Chondrocyte (in vitro differentiated cells): ENCODE measurements around the gene ST6GALNAC6. TPM values are rescaled to one million over a fixed set of nuclear protein-coding genes. Genes with fewer than 3 reads are reported as not detected.

Experiments used
- DNase-seq: peaks from one replicate; pipeline ENCODE4 v3.0.0; 2021; ENCODE audit warnings: mixed read lengths, low spot score
- H3K27ac Mint-ChIP-seq: one replicate; pipeline ENCODE4 v1.8.0; 2021; ENCODE audit warnings: mild to moderate bottlenecking, moderate library complexity, mixed read lengths; ENCODE audit not compliant: unreplicated experiment
- H3K27me3 Mint-ChIP-seq: 2 replicates; pipeline ENCODE4 v1.8.0; 2021; ENCODE audit warnings: low read depth, mixed read lengths
- H3K36me3 Mint-ChIP-seq: 2 replicates; pipeline ENCODE4 v1.8.0; 2021; ENCODE audit warnings: low read depth, mixed read lengths
- H3K4me1 Mint-ChIP-seq: 2 replicates; pipeline ENCODE4 v1.8.0; 2021; ENCODE audit warnings: low read depth, mild to moderate bottlenecking, mixed read lengths
- H3K4me3 Mint-ChIP-seq: one replicate; pipeline ENCODE4 v1.8.0; 2021; ENCODE audit warnings: mild to moderate bottlenecking, moderate library complexity, mixed read lengths; ENCODE audit not compliant: unreplicated experiment
- H3K9me3 Mint-ChIP-seq: 2 replicates; pipeline ENCODE4 v1.8.0; 2021; ENCODE audit warnings: low read depth, mixed read lengths
- total RNA-seq: library from RNA; stranded (reverse); gene quantifications from 3 replicates; pipeline ENCODE4 v1.2.1, GENCODE V29; 2021
- TF ChIP-seq, protein P1 (sequence below): fragments of 200-600 bp; sonication (generic); IDR thresholded peaks from 2 replicates; pipeline ENCODE4 v1.5.0; 2021; ENCODE audit warnings: antibody characterized with exemption, mild to moderate bottlenecking, moderate library complexity

Gene ST6GALNAC6
- total RNA-seq, 1 donor from 2014 or later, result 47.5 TPM

DNA sequence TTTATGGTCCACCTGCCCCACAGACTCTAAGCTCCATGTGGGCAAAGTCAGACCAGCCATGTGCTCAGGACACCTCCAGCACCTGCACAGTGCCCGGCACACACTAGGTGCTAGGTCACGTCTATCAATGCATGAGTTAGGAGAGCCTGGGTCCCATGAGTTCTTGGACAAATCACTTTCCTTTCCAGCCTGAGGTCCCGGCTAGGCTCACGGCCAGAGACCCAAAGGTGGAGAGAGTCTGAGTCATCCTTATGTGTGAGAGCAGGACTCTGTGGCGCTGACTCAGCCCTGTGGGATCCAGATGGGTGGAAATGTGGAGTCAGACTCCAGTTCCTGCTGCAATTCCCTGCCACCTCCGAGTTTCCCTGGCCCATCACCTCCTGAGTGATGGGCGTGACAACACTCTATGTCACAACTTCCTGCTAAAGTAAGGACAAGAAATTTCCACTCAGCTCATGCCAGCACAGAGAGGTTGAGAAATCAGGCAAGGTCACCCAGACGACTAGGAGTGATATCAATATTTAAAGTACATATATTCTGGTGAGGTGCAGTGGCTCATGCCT is 19.9 kb upstream of the ST6GALNAC6 start:
- peak; percentile 85 for DNase-seq
- no peaks in the 10 kb centered on the region for H3K9me3 Mint-ChIP-seq
- H3K36me3 Mint-ChIP-seq, result no peaks in the 10 kb centered on the region
- peak overlapping the region; percentile 96 for H3K27ac Mint-ChIP-seq
- TF ChIP-seq, protein P1, sequence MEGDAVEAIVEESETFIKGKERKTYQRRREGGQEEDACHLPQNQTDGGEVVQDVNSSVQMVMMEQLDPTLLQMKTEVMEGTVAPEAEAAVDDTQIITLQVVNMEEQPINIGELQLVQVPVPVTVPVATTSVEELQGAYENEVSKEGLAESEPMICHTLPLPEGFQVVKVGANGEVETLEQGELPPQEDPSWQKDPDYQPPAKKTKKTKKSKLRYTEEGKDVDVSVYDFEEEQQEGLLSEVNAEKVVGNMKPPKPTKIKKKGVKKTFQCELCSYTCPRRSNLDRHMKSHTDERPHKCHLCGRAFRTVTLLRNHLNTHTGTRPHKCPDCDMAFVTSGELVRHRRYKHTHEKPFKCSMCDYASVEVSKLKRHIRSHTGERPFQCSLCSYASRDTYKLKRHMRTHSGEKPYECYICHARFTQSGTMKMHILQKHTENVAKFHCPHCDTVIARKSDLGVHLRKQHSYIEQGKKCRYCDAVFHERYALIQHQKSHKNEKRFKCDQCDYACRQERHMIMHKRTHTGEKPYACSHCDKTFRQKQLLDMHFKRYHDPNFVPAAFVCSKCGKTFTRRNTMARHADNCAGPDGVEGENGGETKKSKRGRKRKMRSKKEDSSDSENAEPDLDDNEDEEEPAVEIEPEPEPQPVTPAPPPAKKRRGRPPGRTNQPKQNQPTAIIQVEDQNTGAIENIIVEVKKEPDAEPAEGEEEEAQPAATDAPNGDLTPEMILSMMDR, result no peak
- no peak overlapping the region for H3K4me3 Mint-ChIP-seq
- H3K27me3 Mint-ChIP-seq, result no peaks in the 10 kb centered on the region
- H3K4me1 Mint-ChIP-seq, result peaks cover 50% of the 10 kb centered on the region

DNA sequence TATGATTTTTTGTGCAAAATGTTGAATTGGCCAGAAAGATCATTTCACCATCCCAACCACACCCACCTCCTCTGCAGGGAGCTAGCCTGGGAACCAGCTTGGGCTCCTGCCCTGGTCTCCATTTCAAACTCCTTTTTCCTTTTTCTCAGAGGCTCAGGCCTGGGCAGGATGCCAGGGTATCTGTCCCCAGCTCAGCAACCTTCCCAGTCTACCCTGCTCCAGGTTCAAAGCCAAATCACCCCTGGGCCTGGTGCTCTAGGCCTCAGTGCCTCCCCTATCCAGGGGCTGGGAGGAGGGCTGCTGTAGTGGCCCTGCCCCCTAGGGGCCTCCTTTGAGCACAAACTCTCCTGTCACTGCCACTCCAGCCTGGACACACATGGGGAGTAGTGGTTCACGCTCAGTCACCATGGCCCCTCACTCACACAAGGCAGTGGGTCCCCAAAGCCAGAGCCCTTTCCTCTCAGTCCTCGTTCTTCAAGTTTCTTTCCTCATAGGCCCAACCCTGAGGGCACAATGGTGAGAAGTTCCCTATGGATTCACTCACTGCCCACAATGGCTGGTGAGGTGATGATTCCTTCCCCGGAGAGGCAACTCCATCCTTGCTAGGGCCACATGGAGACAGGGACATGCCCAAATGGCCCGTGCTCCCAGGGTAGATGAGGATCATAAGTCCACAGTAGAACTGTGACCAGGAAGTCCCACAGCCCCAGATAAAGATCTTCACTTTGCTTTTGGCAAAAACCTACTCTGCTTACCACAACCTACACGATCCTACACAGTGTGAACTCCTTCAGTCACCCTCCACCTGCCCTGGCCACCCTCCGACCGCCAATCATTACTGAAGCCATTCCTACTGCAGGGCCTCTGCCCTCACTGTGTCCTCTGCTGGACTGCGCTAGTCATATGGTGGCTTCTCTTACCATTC is 19.0 kb upstream of the ST6GALNAC6 start:
- TF ChIP-seq, protein P1, result peak; percentile 19
- Mint-ChIP-seq H3K9me3 (no peaks in the 10 kb centered on the region), H3K4me1 (peaks cover 45% of the 10 kb centered on the region), H3K4me3 (no peak overlapping the region), H3K27me3 (no peaks in the 10 kb centered on the region), H3K27ac (peak overlapping the region; percentile 96), H3K36me3 (no peaks in the 10 kb centered on the region)
- peak; percentile 73 for DNase-seq

DNA sequence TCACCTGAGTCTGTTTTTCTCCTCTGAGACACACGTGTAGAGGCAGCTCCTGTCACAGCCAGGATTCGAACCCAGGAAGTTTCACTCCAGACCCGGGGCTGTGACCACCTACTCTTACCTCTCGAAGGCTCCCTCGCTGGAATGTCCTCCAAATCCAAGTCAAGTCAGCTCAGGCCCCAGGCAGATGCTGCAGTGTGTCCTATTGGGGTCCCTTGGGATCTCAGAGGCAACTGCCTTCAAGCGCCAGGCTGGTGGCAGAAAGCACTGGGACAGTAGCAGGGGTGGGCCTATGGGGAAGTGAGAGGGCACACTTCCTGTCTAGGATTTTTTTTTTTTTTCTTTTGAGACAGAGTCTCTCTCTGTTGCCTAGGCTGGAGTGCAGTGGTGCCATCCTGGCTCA is 18.2 kb upstream of the ST6GALNAC6 start:
- Mint-ChIP-seq H3K4me1 (peaks cover 45% of the 10 kb centered on the region), H3K9me3 (no peaks in the 10 kb centered on the region), H3K27ac (peak overlapping the region; percentile 96), H3K36me3 (no peaks in the 10 kb centered on the region), H3K27me3 (no peaks in the 10 kb centered on the region), H3K4me3 (no peak overlapping the region)
- TF ChIP-seq, protein P1, result no peak
- DNase-seq, result no peak

DNA sequence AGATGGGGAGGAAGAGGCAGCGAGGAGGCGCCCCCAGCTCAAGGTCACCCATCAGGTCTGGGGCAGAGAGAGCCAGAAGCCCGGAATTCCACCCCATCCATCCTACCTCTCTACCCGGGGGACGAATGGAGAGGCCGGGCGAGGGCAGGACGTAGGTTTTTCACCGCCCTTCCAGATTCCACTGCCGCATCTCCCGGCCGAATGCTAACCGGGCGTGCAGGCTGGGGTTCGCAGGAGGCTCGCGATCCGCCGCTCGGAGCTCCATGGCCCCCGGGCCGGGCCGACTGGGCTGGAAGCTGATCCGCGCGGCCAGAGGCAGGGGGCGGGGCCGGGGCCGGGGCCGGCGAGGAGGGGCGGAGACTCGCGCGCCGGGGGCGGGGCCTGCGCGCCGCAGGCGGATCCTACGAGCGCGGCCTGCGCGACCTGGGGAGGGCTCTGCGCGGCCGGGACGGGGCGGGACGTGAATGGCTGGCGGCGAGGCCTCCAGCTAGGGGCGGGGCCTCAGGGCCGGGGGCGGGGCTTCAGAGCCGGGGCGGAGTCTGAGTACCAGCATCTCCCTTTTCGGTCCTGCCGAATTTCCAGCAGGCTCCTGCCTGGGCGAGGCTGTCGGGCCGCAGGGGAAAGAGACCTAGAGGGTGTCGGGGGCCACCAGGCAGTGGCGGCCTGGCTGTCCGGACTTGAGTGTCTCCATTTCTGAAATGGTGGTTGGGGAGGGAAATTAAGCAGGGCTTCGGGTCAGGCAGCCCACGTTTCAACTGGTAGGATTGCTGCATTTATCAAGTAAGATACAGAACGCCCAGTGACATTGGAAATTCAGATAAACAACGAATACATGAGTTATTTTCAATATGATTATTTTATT is 17.5 kb upstream of the ST6GALNAC6 start, which contains the start of gene ST6GALNAC4:
Gene ST6GALNAC4, minus strand, starts transcription at position 322 of the 862 bp plus-strand sequence. CDS start 622 bp downstream, outside the sequence.
- Mint-ChIP-seq H3K27ac (peak within 1 kb of the TSS; percentile 96), H3K27me3 (no peaks in the 10 kb centered on the region), H3K4me3 (peak within 1 kb of the TSS; percentile 77), H3K36me3 (peaks cover under 1% of the 10 kb centered on the region), H3K9me3 (no peaks in the 10 kb centered on the region), H3K4me1 (peaks cover 45% of the 10 kb centered on the region)
- DNase-seq, result peak; percentile 89
- TF ChIP-seq, protein P1, result no peak
